WTC11 (cell line): Measurements from ENCODE around the gene MCM3AP. TPM values are rescaled to one million over a fixed set of nuclear protein-coding genes. Genes with fewer than 3 reads are reported as not detected.

Experiments
- ATAC-seq: fragments of 200-7000 bp; cut with Tn5 transposase; 2 replicates; pipeline ENCODE4 v1.10.0; 2021; ENCODE audit warnings: mild to moderate bottlenecking, moderate library complexity
- CTCF ChIA-PET: fragments of 300-600 bp; sonication (Branson Sonifier 250); formaldehyde crosslinking; loops from one replicate; lab custom pipeline; 2021; ENCODE audit warnings: antibody characterized with exemption; lab: Charles Lee
- POLR2A ChIA-PET: fragments of 350-600 bp; sonication (Branson Sonifier 250); formaldehyde crosslinking; loops from one replicate; lab custom pipeline; 2021; ENCODE audit warnings: antibody characterized with exemption; lab: Charles Lee
- DNase-seq: peaks from one replicate; pipeline ENCODE4 v3.0.0; 2021; ENCODE audit warnings: low spot score
- H3K27ac Mint-ChIP-seq: 2 replicates; pipeline ENCODE4 v1.8.0; 2021; ENCODE audit warnings: mixed read lengths
- H3K27me3 Mint-ChIP-seq: 2 replicates; pipeline ENCODE4 v1.8.0; 2021; ENCODE audit warnings: low read depth, mild to moderate bottlenecking, moderate library complexity, mixed read lengths
- H3K36me3 Mint-ChIP-seq: 2 replicates; pipeline ENCODE4 v1.8.0; 2021; ENCODE audit warnings: mixed read lengths
- H3K4me1 Mint-ChIP-seq: 2 replicates; pipeline ENCODE4 v1.8.0; 2022; ENCODE audit warnings: mixed read lengths
- H3K4me3 Mint-ChIP-seq: 2 replicates; pipeline ENCODE4 v1.8.0; 2021; ENCODE audit warnings: mild to moderate bottlenecking, moderate library complexity, mixed read lengths
- H3K9me3 Mint-ChIP-seq: 2 replicates; pipeline ENCODE4 v1.8.0; 2021; ENCODE audit warnings: mixed read lengths
- AFF4 ChIP-seq: sonication (generic); formaldehyde crosslinking; IDR thresholded peaks from 2 replicates; pipeline ENCODE4 v1.8.1; 2023; ENCODE audit warnings: mild to moderate bottlenecking, missing genetic modification reagents, borderline replicate concordance
- ATF1 ChIP-seq: sonication (generic); formaldehyde crosslinking; IDR thresholded peaks from 2 replicates; pipeline ENCODE4 v1.8.1; 2023; ENCODE audit warnings: mild to moderate bottlenecking, moderate library complexity, missing genetic modification reagents
- CBFB ChIP-seq: sonication (generic); formaldehyde crosslinking; IDR thresholded peaks from 2 replicates; pipeline ENCODE4 v1.8.1; 2022; ENCODE audit warnings: mild to moderate bottlenecking, low read depth, missing genetic modification reagents
- CDX4 ChIP-seq: fragments of 250-450 bp; sonication (Bioruptor Pico); IDR thresholded peaks from 2 replicates; pipeline ENCODE4 v1.9.0; 2021; ENCODE audit warnings: moderate library complexity, mild to moderate bottlenecking, inconsistent platforms, borderline replicate concordance
- CREB1 ChIP-seq: sonication (generic); formaldehyde crosslinking; IDR thresholded peaks from 2 replicates; pipeline ENCODE4 v1.8.0; 2023; ENCODE audit warnings: mild to moderate bottlenecking, missing genetic modification reagents
- E2F1 ChIP-seq: sonication (generic); formaldehyde crosslinking; IDR thresholded peaks from 2 replicates; pipeline ENCODE4 v1.8.0; 2022; ENCODE audit warnings: mild to moderate bottlenecking, missing genetic modification reagents
- GABPB1 ChIP-seq: sonication (generic); formaldehyde crosslinking; IDR thresholded peaks from 2 replicates; pipeline ENCODE4 v1.8.1; 2023; ENCODE audit warnings: mild to moderate bottlenecking, missing genetic modification reagents
- GRHL2 ChIP-seq: fragments of 250-450 bp; sonication (Bioruptor Pico); IDR thresholded peaks from 2 replicates; pipeline ENCODE4 v1.8.0; 2022; ENCODE audit warnings: mild to moderate bottlenecking, moderate library complexity; ENCODE audit not compliant: insufficient replicate concordance, severe bottlenecking
- HMGXB4 ChIP-seq: sonication (generic); formaldehyde crosslinking; IDR thresholded peaks from 2 replicates; pipeline ENCODE4 v1.8.1; 2023; ENCODE audit warnings: mild to moderate bottlenecking, moderate library complexity, missing genetic modification reagents
- IRF1 ChIP-seq: sonication (generic); formaldehyde crosslinking; IDR thresholded peaks from 2 replicates; pipeline ENCODE4 v1.8.0; 2023; ENCODE audit warnings: missing genetic modification reagents
- MAX ChIP-seq: sonication (generic); formaldehyde crosslinking; IDR thresholded peaks from 2 replicates; pipeline ENCODE4 v1.8.0; 2022; ENCODE audit warnings: mild to moderate bottlenecking, missing genetic modification reagents
- SMAD3 ChIP-seq: sonication (generic); formaldehyde crosslinking; IDR thresholded peaks from 2 replicates; pipeline ENCODE4 v1.8.0; 2022; ENCODE audit warnings: missing genetic modification reagents, mild to moderate bottlenecking, borderline replicate concordance
- USF1 ChIP-seq: sonication (generic); formaldehyde crosslinking; IDR thresholded peaks from 2 replicates; pipeline ENCODE4 v1.8.0; 2022; ENCODE audit warnings: mild to moderate bottlenecking, missing genetic modification reagents
- ZMAT4 ChIP-seq: fragments of 250-450 bp; sonication (Bioruptor Pico); IDR thresholded peaks from 2 replicates; pipeline ENCODE4 v1.9.0; 2021; ENCODE audit warnings: mild to moderate bottlenecking
- ZNF317 ChIP-seq: sonication (generic); formaldehyde crosslinking; IDR thresholded peaks from 2 replicates; pipeline ENCODE4 v1.8.1; 2023; ENCODE audit warnings: low read depth, mild to moderate bottlenecking, moderate library complexity, missing genetic modification reagents, borderline replicate concordance
- ZNF423 ChIP-seq: fragments of 250-450 bp; sonication (Bioruptor Pico); IDR thresholded peaks from 2 replicates; pipeline ENCODE4 v2.1.2; 2022; ENCODE audit warnings: mild to moderate bottlenecking, moderate library complexity
- ZNF671 ChIP-seq: fragments of 250-450 bp; sonication (Bioruptor Pico); IDR thresholded peaks from 2 replicates; pipeline ENCODE4 v1.8.0; 2021; ENCODE audit warnings: mild to moderate bottlenecking
- total RNA-seq: library from RNA; stranded (reverse); gene quantifications from 3 replicates; pipeline ENCODE4 v1.2.3, GENCODE V29; 2021

The MCM3AP gene
- total RNA-seq, 1 experiment from 2014 or later = 167 TPM

GRCh38 chr21:46253610-46254124, 31.7 kb downstream of the MCM3AP start (continued):
- TF ChIP-seq CDX4 (CRISPR knock-in tag) (no peak), ZNF423 (CRISPR knock-in tag) (no peak), AFF4 (no peak)

- POLR2A ChIA-PET = no interaction called here
- H3K4me3 Mint-ChIP-seq = no peak overlapping the region
- no peaks in the 10 kb centered on the region for H3K4me1 Mint-ChIP-seq
- CTCF ChIA-PET = interaction anchor here (1.2 kb wide), 1 partner anchor 110 kb away, joined by 3 read pairs; no protein-coding TSS in a partner anchor
- H3K27me3 Mint-ChIP-seq = no peaks in the 10 kb centered on the region
- no peaks in the 10 kb centered on the region for H3K9me3 Mint-ChIP-seq
- peaks cover 80% of the 10 kb centered on the region for H3K36me3 Mint-ChIP-seq
- ATAC-seq (no peak), DNase-seq (no peak)
- H3K27ac Mint-ChIP-seq = no peak overlapping the region
- TF ChIP-seq E2F1 (CRISPR knock-in tag) (no peak), ZMAT4 (CRISPR knock-in tag) (no peak)
Measured at GRCh38 chr21:46252840-46253239, 32.6 kb downstream of the MCM3AP start.

- peaks cover 76% of the 10 kb centered on the region for H3K36me3 Mint-ChIP-seq
- no peaks in the 10 kb centered on the region for H3K9me3 Mint-ChIP-seq
- no peaks in the 10 kb centered on the region for H3K27me3 Mint-ChIP-seq
- POLR2A ChIA-PET = no interaction called here
- H3K4me1 Mint-ChIP-seq = no peaks in the 10 kb centered on the region
- TF ChIP-seq GRHL2 (no peak), MAX (no peak), CREB1 (no peak)
- H3K4me3 Mint-ChIP-seq = no peak overlapping the region
- DNase-seq (no peak), ATAC-seq (no peak)
- H3K27ac Mint-ChIP-seq = no peak overlapping the region
- CTCF ChIA-PET = interaction anchor here (0.7 kb wide), 1 partner anchor 22 kb away, joined by 3 read pairs; the partner anchor contains the start of gene LSS
Measured at GRCh38 chr21:46250146-46250725, 35.2 kb downstream of the MCM3AP start.

GRCh38 chr21:46248827-46249226, 36.6 kb downstream of the MCM3AP start:
- peaks cover 76% of the 10 kb centered on the region for H3K36me3 Mint-ChIP-seq
- no peak for TF ChIP-seq SMAD3 (CRISPR knock-in tag)
- no peak for TF ChIP-seq GABPB1
- TF ChIP-seq GRHL2 = no peak
- TF ChIP-seq USF1 (CRISPR knock-in tag) = no peak
- no peak for TF ChIP-seq IRF1 (CRISPR knock-in tag)
- TF ChIP-seq CBFB (CRISPR knock-in tag) = no peak
- TF ChIP-seq ATF1 (CRISPR knock-in tag) = no peak
- TF ChIP-seq ZNF317 (CRISPR knock-in tag) = no peak
- no peak for TF ChIP-seq HMGXB4 (CRISPR knock-in tag)
- no peak for TF ChIP-seq ZNF671 (CRISPR knock-in tag)

More at GRCh38 chr21:46248827-46249226, 36.6 kb downstream of the MCM3AP start:
- no peak overlapping the region for H3K4me3 Mint-ChIP-seq
- DNase-seq = no peak
- no peaks in the 10 kb centered on the region for H3K27me3 Mint-ChIP-seq
- no peaks in the 10 kb centered on the region for H3K4me1 Mint-ChIP-seq
- POLR2A ChIA-PET = no interaction called here
- CTCF ChIA-PET = no interaction called here
- H3K9me3 Mint-ChIP-seq = no peaks in the 10 kb centered on the region
- H3K27ac Mint-ChIP-seq = no peak overlapping the region
- ATAC-seq = no peak
